ENCODE measurements around the gene ZNF675. TPM values are rescaled to one million over a fixed set of nuclear protein-coding genes. Genes with fewer than 3 reads are reported as not detected.
A peak's percentile ranks its signal among the peaks of the same experiment; 100 is the strongest.
"Not testable (repeated sequence)": the region's sequence is repeated elsewhere in the genome, so short reads cannot be mapped to it uniquely, and the experiment has no call there.

Gene ZNF675
- 22.5 TPM for polyA plus RNA-seq (2013, experiment 1 of 2)
- polyA plus RNA-seq (2013, experiment 2 of 2): 23.0 TPM

DNA sequence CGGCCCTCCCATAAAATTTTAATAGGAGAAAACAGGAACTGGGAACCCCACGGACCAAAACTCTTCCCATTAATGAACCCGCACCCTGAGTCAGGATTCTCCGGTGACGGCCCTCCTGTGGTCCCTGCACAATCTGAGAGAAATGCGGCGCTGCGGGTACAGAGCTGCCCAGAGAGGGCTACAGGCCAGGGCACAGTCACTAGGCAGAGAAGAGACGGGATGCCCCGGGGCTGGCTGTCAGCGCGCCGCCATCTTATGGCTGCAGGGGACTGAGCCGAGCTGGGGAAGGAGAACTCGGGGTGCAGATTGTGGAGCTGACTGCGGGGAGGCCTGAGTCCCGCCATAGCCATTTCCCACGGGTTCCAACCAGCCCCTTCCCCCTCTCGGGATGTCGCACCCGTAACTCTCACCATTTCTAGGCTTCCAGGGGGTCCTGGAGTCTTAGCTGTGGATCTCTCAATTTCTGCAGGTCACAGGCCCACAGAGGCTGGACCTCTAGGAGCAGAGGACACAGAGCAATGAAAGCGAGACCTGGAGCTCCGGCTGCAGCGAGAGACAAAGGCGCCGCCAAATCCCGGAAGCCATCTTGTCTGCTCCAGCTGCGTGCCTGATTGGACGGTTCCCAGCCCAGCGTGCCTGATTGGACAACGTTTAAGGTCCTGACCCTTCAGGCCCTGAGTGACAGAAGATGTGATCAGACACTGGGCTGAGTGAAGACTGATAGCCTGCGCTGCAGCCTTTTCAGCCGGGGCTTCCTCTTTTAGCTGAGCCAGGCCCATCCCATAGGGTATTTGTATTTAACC, at the start of gene ZNF675:
ZNF675 (minus strand) TSS at position 592 of the 803 bp plus-strand sequence; CDS start at position 413, 179 bp downstream.
- Histone ChIP-seq H3K79me2 (ENCODE audit: control insufficient read depth, insufficient read depth, low read length) (peaks cover 31% of the 10 kb centered on the region), H3K4ac (ENCODE audit: low read depth, low read length) (peak within 1 kb of the TSS; percentile 20), H3K79me1 (ENCODE audit: low read length) (peaks cover 1% of the 10 kb centered on the region), H3K27me3 (ENCODE audit: insufficient read depth, low read length, poor library complexity) (no peaks in the 10 kb centered on the region), H3K27ac (ENCODE audit: low read depth, low read length) (peak within 1 kb of the TSS; percentile 98), H3K56ac (ENCODE audit: low read length) (peak within 1 kb of the TSS; percentile 93), H3K18ac (ENCODE audit: low read length) (peak within 1 kb of the TSS; percentile 95), H4K5ac (ENCODE audit: low read length) (no peak within 1 kb of the TSS), H3K9ac (ENCODE audit: low read length) (peak within 1 kb of the TSS; percentile 94), H2BK120ac (ENCODE audit: low read depth, low read length) (no peak within 1 kb of the TSS), H2BK15ac (replicated peaks; ENCODE audit: low read depth) (no peak within 1 kb of the TSS), H3K36me3 (ENCODE audit: control insufficient read depth, insufficient read depth, low read length) (no peaks in the 10 kb centered on the region), H4K8ac (ENCODE audit: low read depth, low read length) (peak within 1 kb of the TSS; percentile 7), H2BK5ac (ENCODE audit: low read length) (peak within 1 kb of the TSS; percentile 63), H3K4me3 (ENCODE audit: low read length) (peak within 1 kb of the TSS; percentile 91), H3K4me1 (ENCODE audit: control insufficient read depth, low read depth, low read length) (no peaks in the 10 kb centered on the region), H3K23ac (ENCODE audit: low read length) (no peak within 1 kb of the TSS), H3K4me2 (ENCODE audit: low read length) (peak within 1 kb of the TSS; percentile 11), H2AK5ac (ENCODE audit: low read length) (no peak within 1 kb of the TSS)
- DNase-seq: peak; percentile 98
- no CpG with 5 or more reads among the region's 33 CpGs for WGBS (ENCODE audit: extremely low coverage, insufficient coverage, low lambda C conversion rate)

DNA sequence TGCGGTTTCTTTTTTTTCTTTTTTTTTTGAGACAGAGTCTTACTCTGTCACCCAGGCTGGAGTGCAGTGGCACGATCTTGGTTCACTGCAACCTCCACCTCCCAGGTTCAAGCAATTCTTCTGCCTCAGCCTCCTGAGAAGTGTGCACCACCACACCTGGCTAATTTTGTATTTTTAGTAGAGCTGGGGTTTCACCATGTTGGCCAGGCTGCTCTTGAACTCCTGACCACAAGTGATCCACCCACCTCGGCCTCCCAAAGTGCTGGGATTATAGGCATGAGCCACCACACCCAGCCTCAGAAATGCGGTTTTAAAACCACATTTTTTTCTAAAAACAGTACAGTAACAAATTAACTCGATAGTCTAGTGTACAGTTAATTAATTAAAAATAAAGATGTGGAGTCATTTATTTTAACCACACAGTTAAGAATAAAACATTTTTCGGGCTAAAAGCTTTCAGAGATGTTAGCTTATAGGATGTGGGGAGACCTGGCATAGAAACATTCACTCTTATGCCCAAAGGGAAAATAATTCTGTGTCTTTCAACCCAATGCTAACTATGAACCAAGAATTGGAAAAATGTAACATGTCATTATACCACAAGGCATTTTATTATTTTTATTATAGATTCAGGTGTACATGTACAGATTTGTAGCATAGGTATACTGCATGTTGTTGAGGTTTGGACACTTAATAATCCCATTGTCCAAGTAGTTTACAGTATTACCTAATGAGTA, 43.9 kb upstream of the ZNF675 start:
- not testable (repeated sequence) for H4K5ac ChIP-seq (ENCODE audit: low read length); H3K23ac ChIP-seq (ENCODE audit: low read length); H3K4ac ChIP-seq (ENCODE audit: low read depth, low read length); H3K18ac ChIP-seq (ENCODE audit: low read length); H3K27me3 ChIP-seq (ENCODE audit: insufficient read depth, low read length, poor library complexity); H3K4me3 ChIP-seq (ENCODE audit: low read length); H2AK5ac ChIP-seq (ENCODE audit: low read length); H3K79me1 ChIP-seq (ENCODE audit: low read length); H3K4me1 ChIP-seq (ENCODE audit: control insufficient read depth, low read depth, low read length); H3K79me2 ChIP-seq (ENCODE audit: control insufficient read depth, insufficient read depth, low read length); DNase-seq; H2BK120ac ChIP-seq (ENCODE audit: low read depth, low read length); H3K36me3 ChIP-seq (ENCODE audit: control insufficient read depth, insufficient read depth, low read length); H3K9ac ChIP-seq (ENCODE audit: low read length); H2BK15ac ChIP-seq (replicated peaks; ENCODE audit: low read depth); H3K4me2 ChIP-seq (ENCODE audit: low read length); H4K8ac ChIP-seq (ENCODE audit: low read depth, low read length); H3K56ac ChIP-seq (ENCODE audit: low read length); H2BK5ac ChIP-seq (ENCODE audit: low read length); H3K27ac ChIP-seq (ENCODE audit: low read depth, low read length)
- WGBS (ENCODE audit: extremely low coverage, insufficient coverage, low lambda C conversion rate): no CpG with 5 or more reads among the region's 6 CpGs

DNA sequence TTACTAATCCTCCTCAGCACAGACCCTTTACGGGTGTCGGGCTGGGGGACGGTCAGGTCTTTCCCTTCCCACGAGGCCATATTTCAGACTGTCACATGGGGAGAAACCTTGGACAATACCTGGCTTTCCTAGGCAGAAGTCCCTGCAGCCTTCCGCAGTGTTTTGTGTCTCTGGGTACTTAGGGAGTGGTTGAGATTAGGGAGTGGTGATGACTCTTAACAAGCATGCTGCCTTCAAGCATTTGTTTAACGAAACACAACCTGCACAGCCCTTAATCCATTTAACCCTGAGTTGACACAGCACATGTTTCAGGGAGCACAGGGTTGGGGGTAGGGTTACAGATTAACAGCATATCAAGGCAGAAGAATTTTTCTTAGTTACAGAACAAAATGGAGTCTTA, 37.1 kb upstream of the ZNF675 start:
- not testable (repeated sequence) for H2AK5ac ChIP-seq (ENCODE audit: low read length); H3K23ac ChIP-seq (ENCODE audit: low read length); H3K9ac ChIP-seq (ENCODE audit: low read length); H3K4me2 ChIP-seq (ENCODE audit: low read length); H3K4me3 ChIP-seq (ENCODE audit: low read length); H3K4ac ChIP-seq (ENCODE audit: low read depth, low read length); H2BK15ac ChIP-seq (replicated peaks; ENCODE audit: low read depth); H2BK120ac ChIP-seq (ENCODE audit: low read depth, low read length); H3K79me1 ChIP-seq (ENCODE audit: low read length); H3K36me3 ChIP-seq (ENCODE audit: control insufficient read depth, insufficient read depth, low read length); H4K8ac ChIP-seq (ENCODE audit: low read depth, low read length); H3K79me2 ChIP-seq (ENCODE audit: control insufficient read depth, insufficient read depth, low read length); H3K4me1 ChIP-seq (ENCODE audit: control insufficient read depth, low read depth, low read length); H3K27me3 ChIP-seq (ENCODE audit: insufficient read depth, low read length, poor library complexity); H3K18ac ChIP-seq (ENCODE audit: low read length)
- H3K27ac ChIP-seq (ENCODE audit: low read depth, low read length): peak overlapping the region; percentile 76
- H4K5ac ChIP-seq (ENCODE audit: low read length): peak overlapping the region; percentile 81
- H3K56ac ChIP-seq (ENCODE audit: low read length): peak overlapping the region; percentile 67
- DNase-seq: peak; percentile 87
- peak overlapping the region; percentile 73 for H2BK5ac ChIP-seq (ENCODE audit: low read length)
- WGBS (ENCODE audit: extremely low coverage, insufficient coverage, low lambda C conversion rate): no CpG with 5 or more reads among the region's 6 CpGs

DNA sequence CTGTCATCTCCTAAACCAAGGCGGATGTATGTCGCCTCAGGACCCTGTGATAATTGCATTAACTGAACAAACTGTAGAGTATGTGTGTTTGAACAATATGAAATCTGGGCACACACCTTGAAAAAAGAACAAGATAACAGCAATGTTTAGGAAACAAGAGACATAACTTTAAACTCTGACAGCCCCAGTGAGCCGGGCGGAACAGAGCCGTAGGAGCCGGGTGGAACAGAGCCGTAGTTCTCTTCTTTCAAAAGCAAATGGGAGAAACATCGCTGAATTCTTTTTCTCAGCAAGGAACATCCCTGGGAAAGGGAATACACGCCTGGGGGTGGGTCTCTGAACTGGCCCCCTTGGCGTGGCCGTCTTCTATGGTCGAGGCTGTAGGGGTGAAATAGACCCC, 31.8 kb upstream of the ZNF675 start:
- WGBS (ENCODE audit: extremely low coverage, insufficient coverage, low lambda C conversion rate): no CpG with 5 or more reads among the region's 12 CpGs

DNA sequence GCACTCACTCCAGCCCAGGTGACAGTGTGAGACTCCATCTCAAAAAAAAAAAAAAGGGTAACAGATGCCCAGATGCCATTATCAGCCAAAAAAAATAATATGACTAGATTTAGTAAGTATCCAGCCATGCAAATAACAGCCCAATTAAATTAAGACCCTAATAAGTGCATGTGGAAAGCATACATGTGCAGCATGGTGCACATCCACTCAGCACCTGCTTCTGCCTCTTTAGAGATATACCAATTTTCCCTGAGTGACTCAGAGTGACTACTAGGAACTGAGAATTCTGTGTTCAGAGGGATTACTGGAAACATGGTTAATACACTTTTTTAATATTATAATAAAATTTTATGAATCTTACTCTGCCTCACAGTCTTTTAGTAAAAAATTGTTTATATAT, 29.8 kb upstream of the ZNF675 start:
- Histone ChIP-seq H3K79me1 (ENCODE audit: low read length) (no peaks in the 10 kb centered on the region), H3K79me2 (ENCODE audit: control insufficient read depth, insufficient read depth, low read length) (no peaks in the 10 kb centered on the region), H3K4me2 (ENCODE audit: low read length) (no peak overlapping the region), H2BK5ac (ENCODE audit: low read length) (no peak overlapping the region), H3K4ac (ENCODE audit: low read depth, low read length) (no peak overlapping the region), H3K4me1 (ENCODE audit: control insufficient read depth, low read depth, low read length) (no peaks in the 10 kb centered on the region), H4K5ac (ENCODE audit: low read length) (no peak overlapping the region), H2AK5ac (ENCODE audit: low read length) (no peak overlapping the region), H3K23ac (ENCODE audit: low read length) (no peak overlapping the region), H2BK120ac (ENCODE audit: low read depth, low read length) (no peak overlapping the region), H3K56ac (ENCODE audit: low read length) (no peak overlapping the region), H3K36me3 (ENCODE audit: control insufficient read depth, insufficient read depth, low read length) (no peaks in the 10 kb centered on the region), H3K4me3 (ENCODE audit: low read length) (no peak overlapping the region), H3K27me3 (ENCODE audit: insufficient read depth, low read length, poor library complexity) (no peaks in the 10 kb centered on the region), H4K8ac (ENCODE audit: low read depth, low read length) (no peak overlapping the region), H2BK15ac (replicated peaks; ENCODE audit: low read depth) (no peak overlapping the region), H3K18ac (ENCODE audit: low read length) (no peak overlapping the region), H3K27ac (ENCODE audit: low read depth, low read length) (no peak overlapping the region), H3K9ac (ENCODE audit: low read length) (no peak overlapping the region)
- no peak for DNase-seq

More for the DNA sequence above, 31.8 kb upstream of the ZNF675 start:
- no peak overlapping the region for H3K4ac ChIP-seq (ENCODE audit: low read depth, low read length)
- no peaks in the 10 kb centered on the region for H3K36me3 ChIP-seq (ENCODE audit: control insufficient read depth, insufficient read depth, low read length)
- no peak overlapping the region for H3K56ac ChIP-seq (ENCODE audit: low read length)
- H3K79me1 ChIP-seq (ENCODE audit: low read length): no peaks in the 10 kb centered on the region
- no peak overlapping the region for H3K4me2 ChIP-seq (ENCODE audit: low read length)
- H4K5ac ChIP-seq (ENCODE audit: low read length): no peak overlapping the region
- no peak overlapping the region for H2BK5ac ChIP-seq (ENCODE audit: low read length)
- peak overlapping the region; percentile 17 for H3K27ac ChIP-seq (ENCODE audit: low read depth, low read length)
- H3K4me3 ChIP-seq (ENCODE audit: low read length): no peak overlapping the region
- H2AK5ac ChIP-seq (ENCODE audit: low read length): no peak overlapping the region
- H3K18ac ChIP-seq (ENCODE audit: low read length): no peak overlapping the region
- no peak overlapping the region for H3K23ac ChIP-seq (ENCODE audit: low read length)
- no peaks in the 10 kb centered on the region for H3K79me2 ChIP-seq (ENCODE audit: control insufficient read depth, insufficient read depth, low read length)
- peak; percentile 76 for DNase-seq
- no peak overlapping the region for H2BK15ac ChIP-seq (replicated peaks; ENCODE audit: low read depth)
- H3K9ac ChIP-seq (ENCODE audit: low read length): no peak overlapping the region
- H3K4me1 ChIP-seq (ENCODE audit: control insufficient read depth, low read depth, low read length): no peaks in the 10 kb centered on the region
- no peaks in the 10 kb centered on the region for H3K27me3 ChIP-seq (ENCODE audit: insufficient read depth, low read length, poor library complexity)
- no peak overlapping the region for H4K8ac ChIP-seq (ENCODE audit: low read depth, low read length)
- peak overlapping the region; percentile 73 for H2BK120ac ChIP-seq (ENCODE audit: low read depth, low read length)
